ENCODE measurements around the gene ZNF300. TPM values are rescaled to one million over a fixed set of nuclear protein-coding genes. Genes with fewer than 3 reads are reported as not detected.
A peak's percentile ranks its signal among the peaks of the same experiment; 100 is the strongest.

ZNF300 gene
- polyA plus RNA-seq (2013, experiment 1 of 2): 11.0 TPM
- 10.8 TPM for polyA plus RNA-seq (2013, experiment 2 of 2)

DNA sequence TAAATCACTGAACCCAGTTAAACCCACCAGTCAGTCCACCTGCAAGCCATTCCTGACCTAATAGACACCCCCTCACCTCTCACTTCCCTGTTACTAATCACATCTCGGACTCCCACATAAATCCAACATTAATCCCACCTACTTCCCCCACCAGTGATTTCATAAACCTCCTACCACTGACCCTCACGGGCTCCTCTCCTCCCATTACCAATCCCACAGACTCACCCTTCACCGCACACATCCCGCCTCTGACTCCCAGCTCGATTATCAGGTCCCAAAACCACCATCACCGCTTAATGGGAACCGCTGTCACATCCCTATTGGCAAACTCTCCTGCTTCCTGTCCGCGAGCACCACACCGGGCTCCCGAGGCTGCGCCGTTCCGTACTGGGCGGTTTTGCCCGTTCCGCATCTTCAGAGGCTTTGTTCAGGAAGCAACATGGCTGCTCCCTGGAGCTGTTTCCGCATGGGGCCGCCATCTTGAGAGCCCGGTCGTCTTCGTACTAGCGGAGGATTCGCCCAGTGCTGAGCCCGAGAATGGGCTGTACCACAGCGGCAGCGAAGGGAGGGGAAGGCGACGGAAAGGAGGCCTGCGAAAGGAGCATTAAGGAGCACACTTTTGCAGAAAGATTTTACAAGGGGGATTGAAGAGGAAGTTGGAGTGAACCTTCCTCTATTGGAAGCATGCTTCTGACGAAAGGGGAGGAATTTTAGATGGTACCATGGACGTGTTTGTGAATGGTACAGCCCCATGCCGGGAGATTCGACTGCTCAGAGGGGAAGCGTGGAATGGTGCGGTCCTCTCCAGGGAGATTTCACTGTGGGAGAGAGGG is at the start of gene ZNF300:
Gene ZNF300, minus strand, starts transcription at position 502 of the 833 bp plus-strand sequence. CDS start 1,825 bp downstream, outside the sequence.
- peak within 1 kb of the TSS; percentile 68 to 77 for H3K4me3 ChIP-seq (ENCODE audit: low read length in 2 of 2)
- no peak within 1 kb of the TSS for H2BK15ac ChIP-seq (ENCODE audit: low read length)
- H3K27ac ChIP-seq (replicated peaks; ENCODE audit: low read length): peak within 1 kb of the TSS; percentile 45
- H2BK12ac ChIP-seq (ENCODE audit: low read length): no peak within 1 kb of the TSS
- no peaks in the 10 kb centered on the region for H3K4me1 ChIP-seq (ENCODE audit: control insufficient read depth in 2 of 2, insufficient read depth in 1 of 2, low read depth in 1 of 2, low read length in 2 of 2)
- H2BK120ac ChIP-seq (ENCODE audit: low read depth, low read length): no peak within 1 kb of the TSS
- peak; percentile 87 for DNase-seq (ENCODE audit: low spot score)
- H2AFZ ChIP-seq (ENCODE audit: low read length): peak within 1 kb of the TSS; percentile 72
- no peak within 1 kb of the TSS for H2AK5ac ChIP-seq (ENCODE audit: low read depth, low read length)
- peaks cover 6 to 41% of the 10 kb centered on the region in 2 donors for H3K36me3 ChIP-seq (replicated peaks in 1 of 2; ENCODE audit: control insufficient read depth in 2 of 2, insufficient read depth in 2 of 2, low read length in 2 of 2)
- peak within 1 kb of the TSS; percentile 40 for H3K4me2 ChIP-seq (ENCODE audit: insufficient read depth, low read length, poor library complexity, severe bottlenecking)
- H3K27me3 ChIP-seq (ENCODE audit: control insufficient read depth in 3 of 3, insufficient read depth in 3 of 3, low read depth in 1 of 3, low read length in 3 of 3): no peaks in the 10 kb centered on the region
- peak within 1 kb of the TSS; percentile 65 for H3K9ac ChIP-seq (ENCODE audit: low read depth, low read length, poor library complexity)
- no peak within 1 kb of the TSS for H3K4ac ChIP-seq (ENCODE audit: low read length)
- WGBS, 2 donors (ENCODE audit: extremely low coverage in 2 of 2, insufficient read length in 2 of 2, insufficient replicate concordance in 1 of 2): 100% methylated on average over 1 of the region's 36 CpGs
- no peak within 1 kb of the TSS for H4K91ac ChIP-seq (ENCODE audit: low read depth, low read length, poor library complexity)
- H3K14ac ChIP-seq (ENCODE audit: low read length): no peak within 1 kb of the TSS
- H3K23ac ChIP-seq (ENCODE audit: low read depth, low read length, poor library complexity): no peak within 1 kb of the TSS
- no peak within 1 kb of the TSS for H3K18ac ChIP-seq (ENCODE audit: low read length)
- no peak within 1 kb of the TSS for H2BK5ac ChIP-seq (ENCODE audit: low read length)
- peaks cover 21 to 52% of the 10 kb centered on the region in 2 donors for H3K9me3 ChIP-seq (replicated peaks in 1 of 2; ENCODE audit: control insufficient read depth in 2 of 2, insufficient read depth in 1 of 2, low read depth in 1 of 2, low read length in 2 of 2)
- H3K79me1 ChIP-seq (ENCODE audit: low read depth, low read length): no peaks in the 10 kb centered on the region
- H4K8ac ChIP-seq (ENCODE audit: low read depth, low read length): no peak within 1 kb of the TSS

- no peak for DNase-seq (ENCODE audit: low spot score)
- no peak overlapping the region for H3K9ac ChIP-seq (ENCODE audit: low read depth, low read length, poor library complexity)
- H3K27me3 ChIP-seq (ENCODE audit: control insufficient read depth in 3 of 3, insufficient read depth in 3 of 3, low read depth in 1 of 3, low read length in 3 of 3): peaks cover 0 to 1% (median 0%) of the 10 kb centered on the region in 3 experiments
- H3K4me2 ChIP-seq (ENCODE audit: insufficient read depth, low read length, poor library complexity, severe bottlenecking): no peak overlapping the region
- no peak overlapping the region for H3K4ac ChIP-seq (ENCODE audit: low read length)
- no peak overlapping the region for H3K23ac ChIP-seq (ENCODE audit: low read depth, low read length, poor library complexity)
- H3K4me3 ChIP-seq (ENCODE audit: low read length in 2 of 2): no peak overlapping the region
- no peaks in the 10 kb centered on the region for H3K36me3 ChIP-seq (replicated peaks in 1 of 2; ENCODE audit: control insufficient read depth in 2 of 2, insufficient read depth in 2 of 2, low read length in 2 of 2)
- H2AFZ ChIP-seq (ENCODE audit: low read length): no peak overlapping the region
- H3K27ac ChIP-seq (replicated peaks; ENCODE audit: low read length): no peak overlapping the region
- H2AK5ac ChIP-seq (ENCODE audit: low read depth, low read length): no peak overlapping the region
- no peak overlapping the region for H2BK15ac ChIP-seq (ENCODE audit: low read length)
- no peaks in the 10 kb centered on the region for H3K79me1 ChIP-seq (ENCODE audit: low read depth, low read length)
- H3K9me3 ChIP-seq (replicated peaks in 1 of 2; ENCODE audit: control insufficient read depth in 2 of 2, insufficient read depth in 1 of 2, low read depth in 1 of 2, low read length in 2 of 2): peaks cover 17 to 22% of the 10 kb centered on the region in 2 donors
- no peak overlapping the region for H3K18ac ChIP-seq (ENCODE audit: low read length)
- no peak overlapping the region for H4K91ac ChIP-seq (ENCODE audit: low read depth, low read length, poor library complexity)
- no peak overlapping the region for H3K14ac ChIP-seq (ENCODE audit: low read length)
- H3K4me1 ChIP-seq (ENCODE audit: control insufficient read depth in 2 of 2, insufficient read depth in 1 of 2, low read depth in 1 of 2, low read length in 2 of 2): no peaks in the 10 kb centered on the region
- WGBS, 2 donors (ENCODE audit: extremely low coverage in 2 of 2, insufficient read length in 2 of 2, insufficient replicate concordance in 1 of 2): no CpG with 5 or more reads among the region's 2 CpGs
- H2BK12ac ChIP-seq (ENCODE audit: low read length): no peak overlapping the region
- H4K8ac ChIP-seq (ENCODE audit: low read depth, low read length): no peak overlapping the region
- no peak overlapping the region for H2BK120ac ChIP-seq (ENCODE audit: low read depth, low read length)
- H2BK5ac ChIP-seq (ENCODE audit: low read length): no peak overlapping the region
Observed at GRCh38 chr5:150948539-150948938, 43.8 kb upstream of the ZNF300 start.

GRCh38 chr5:150946351-150946905 is 41.6 kb upstream of the ZNF300 start:
- Histone ChIP-seq H3K9ac (ENCODE audit: low read depth, low read length, poor library complexity) (no peak overlapping the region), H3K18ac (ENCODE audit: low read length) (no peak overlapping the region)
- WGBS, 2 donors (ENCODE audit: extremely low coverage in 2 of 2, insufficient read length in 2 of 2, insufficient replicate concordance in 1 of 2): no CpG with 5 or more reads among the region's 34 CpGs

GRCh38 chr5:150945947-150946346 is 41.2 kb upstream of the ZNF300 start:
- Histone ChIP-seq H2BK120ac (ENCODE audit: low read depth, low read length) (no peak overlapping the region), H4K8ac (ENCODE audit: low read depth, low read length) (no peak overlapping the region), H3K4me3 (ENCODE audit: low read length in 2 of 2) (peak overlapping the region in 1 of 2 donors; percentile 63), H3K14ac (ENCODE audit: low read length) (no peak overlapping the region), H3K9me3 (replicated peaks in 1 of 2; ENCODE audit: control insufficient read depth in 2 of 2, insufficient read depth in 1 of 2, low read depth in 1 of 2, low read length in 2 of 2) (peaks cover 11 to 21% of the 10 kb centered on the region in 2 donors), H2BK15ac (ENCODE audit: low read length) (no peak overlapping the region), H3K4me2 (ENCODE audit: insufficient read depth, low read length, poor library complexity, severe bottlenecking) (no peak overlapping the region), H3K27ac (replicated peaks; ENCODE audit: low read length) (no peak overlapping the region), H3K4ac (ENCODE audit: low read length) (no peak overlapping the region), H3K79me1 (ENCODE audit: low read depth, low read length) (no peaks in the 10 kb centered on the region), H3K27me3 (ENCODE audit: control insufficient read depth in 3 of 3, insufficient read depth in 3 of 3, low read depth in 1 of 3, low read length in 3 of 3) (peaks cover 0 to 3% (median 0%) of the 10 kb centered on the region in 3 experiments), H3K36me3 (replicated peaks in 1 of 2; ENCODE audit: control insufficient read depth in 2 of 2, insufficient read depth in 2 of 2, low read length in 2 of 2) (no peaks in the 10 kb centered on the region), H2AFZ (ENCODE audit: low read length) (peak overlapping the region; percentile 42), H2BK12ac (ENCODE audit: low read length) (no peak overlapping the region), H3K4me1 (ENCODE audit: control insufficient read depth in 2 of 2, insufficient read depth in 1 of 2, low read depth in 1 of 2, low read length in 2 of 2) (no peaks in the 10 kb centered on the region), H3K23ac (ENCODE audit: low read depth, low read length, poor library complexity) (no peak overlapping the region), H2AK5ac (ENCODE audit: low read depth, low read length) (no peak overlapping the region), H2BK5ac (ENCODE audit: low read length) (no peak overlapping the region), H3K9ac (ENCODE audit: low read depth, low read length, poor library complexity) (no peak overlapping the region), H4K91ac (ENCODE audit: low read depth, low read length, poor library complexity) (no peak overlapping the region), H3K18ac (ENCODE audit: low read length) (no peak overlapping the region)
- no CpG with 5 or more reads among the region's 5 CpGs for WGBS, 2 donors (ENCODE audit: extremely low coverage in 2 of 2, insufficient read length in 2 of 2, insufficient replicate concordance in 1 of 2)
- DNase-seq (ENCODE audit: low spot score): no peak

More at GRCh38 chr5:150946351-150946905, 41.6 kb upstream of the ZNF300 start:
- Histone ChIP-seq H3K9me3 (replicated peaks in 1 of 2; ENCODE audit: control insufficient read depth in 2 of 2, insufficient read depth in 1 of 2, low read depth in 1 of 2, low read length in 2 of 2) (peaks cover 16 to 18% of the 10 kb centered on the region in 2 donors), H3K27me3 (ENCODE audit: control insufficient read depth in 3 of 3, insufficient read depth in 3 of 3, low read depth in 1 of 3, low read length in 3 of 3) (peaks cover 0 to 3% (median 0%) of the 10 kb centered on the region in 3 experiments), H3K36me3 (replicated peaks in 1 of 2; ENCODE audit: control insufficient read depth in 2 of 2, insufficient read depth in 2 of 2, low read length in 2 of 2) (no peaks in the 10 kb centered on the region), H2BK120ac (ENCODE audit: low read depth, low read length) (no peak overlapping the region), H2BK12ac (ENCODE audit: low read length) (no peak overlapping the region), H2BK15ac (ENCODE audit: low read length) (no peak overlapping the region), H3K79me1 (ENCODE audit: low read depth, low read length) (no peaks in the 10 kb centered on the region), H2BK5ac (ENCODE audit: low read length) (no peak overlapping the region), H3K27ac (replicated peaks; ENCODE audit: low read length) (no peak overlapping the region), H3K23ac (ENCODE audit: low read depth, low read length, poor library complexity) (no peak overlapping the region), H2AFZ (ENCODE audit: low read length) (peak overlapping the region; percentile 42), H3K14ac (ENCODE audit: low read length) (no peak overlapping the region), H4K91ac (ENCODE audit: low read depth, low read length, poor library complexity) (no peak overlapping the region), H3K4ac (ENCODE audit: low read length) (no peak overlapping the region), H4K8ac (ENCODE audit: low read depth, low read length) (no peak overlapping the region), H3K4me1 (ENCODE audit: control insufficient read depth in 2 of 2, insufficient read depth in 1 of 2, low read depth in 1 of 2, low read length in 2 of 2) (no peaks in the 10 kb centered on the region), H3K4me3 (ENCODE audit: low read length in 2 of 2) (no peak overlapping the region), H3K4me2 (ENCODE audit: insufficient read depth, low read length, poor library complexity, severe bottlenecking) (no peak overlapping the region), H2AK5ac (ENCODE audit: low read depth, low read length) (no peak overlapping the region)
- no peak for DNase-seq (ENCODE audit: low spot score)

Measured in neuronal stem cell (in vitro differentiated cells).